Endometrial microvascular endothelial cells (primary cell): ENCODE data around the gene BRSK2. TPM values are rescaled to one million over a fixed set of nuclear protein-coding genes. Genes with fewer than 3 reads are reported as not detected.
"Not testable (repeated sequence)": the region's sequence is repeated elsewhere in the genome, so short reads cannot be mapped to it uniquely, and the experiment has no call there.

Experiments
- in situ Hi-C: cut with HindIII; loops from 2 replicates; pipeline ENCODE4 v1.10.0; 2017; ENCODE audit warnings: low sequenced_read_pairs, low pct_unique_long_range_greater_than_20kb; ENCODE audit errors: inconsistent ontology term
- total RNA-seq: library from RNA; depleted of rRNA; stranded (reverse); fragments of >200 nt; gene quantifications from one replicate; pipeline ENCODE4 v1.2.3, GENCODE V29; 2015; ENCODE audit errors: inconsistent ontology term

The BRSK2 gene
- total RNA-seq, 1 donor from 2014 or later = not detected

DNA sequence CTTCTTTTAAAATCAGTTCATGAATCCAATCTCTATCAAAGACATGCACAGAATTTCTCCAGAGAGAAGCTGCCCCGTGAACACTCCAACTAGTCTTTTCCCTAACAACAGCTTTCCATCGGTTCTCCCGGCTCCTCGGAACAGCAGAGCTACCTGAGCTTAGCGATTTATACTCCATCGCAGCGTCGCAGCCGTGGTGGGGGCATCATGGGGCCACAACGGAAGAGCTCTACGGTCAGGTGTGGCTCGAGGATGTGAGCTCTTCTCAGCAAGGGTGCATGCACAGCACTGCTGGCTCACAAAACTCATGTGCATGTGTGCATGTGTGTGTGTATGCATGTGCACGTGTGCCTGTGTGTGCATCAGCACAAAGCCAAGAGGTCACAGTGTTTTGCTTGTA, 108.5 kb downstream of the BRSK2 start:
- in situ Hi-C loops = no loop called here

GRCh38 chr11:1499261-1499890, 109.6 kb downstream of the BRSK2 start:
- in situ Hi-C loops = no loop called here

GRCh38 chr11:1499899-1500298, 110.2 kb downstream of the BRSK2 start:
- in situ Hi-C loops = no loop called here

DNA sequence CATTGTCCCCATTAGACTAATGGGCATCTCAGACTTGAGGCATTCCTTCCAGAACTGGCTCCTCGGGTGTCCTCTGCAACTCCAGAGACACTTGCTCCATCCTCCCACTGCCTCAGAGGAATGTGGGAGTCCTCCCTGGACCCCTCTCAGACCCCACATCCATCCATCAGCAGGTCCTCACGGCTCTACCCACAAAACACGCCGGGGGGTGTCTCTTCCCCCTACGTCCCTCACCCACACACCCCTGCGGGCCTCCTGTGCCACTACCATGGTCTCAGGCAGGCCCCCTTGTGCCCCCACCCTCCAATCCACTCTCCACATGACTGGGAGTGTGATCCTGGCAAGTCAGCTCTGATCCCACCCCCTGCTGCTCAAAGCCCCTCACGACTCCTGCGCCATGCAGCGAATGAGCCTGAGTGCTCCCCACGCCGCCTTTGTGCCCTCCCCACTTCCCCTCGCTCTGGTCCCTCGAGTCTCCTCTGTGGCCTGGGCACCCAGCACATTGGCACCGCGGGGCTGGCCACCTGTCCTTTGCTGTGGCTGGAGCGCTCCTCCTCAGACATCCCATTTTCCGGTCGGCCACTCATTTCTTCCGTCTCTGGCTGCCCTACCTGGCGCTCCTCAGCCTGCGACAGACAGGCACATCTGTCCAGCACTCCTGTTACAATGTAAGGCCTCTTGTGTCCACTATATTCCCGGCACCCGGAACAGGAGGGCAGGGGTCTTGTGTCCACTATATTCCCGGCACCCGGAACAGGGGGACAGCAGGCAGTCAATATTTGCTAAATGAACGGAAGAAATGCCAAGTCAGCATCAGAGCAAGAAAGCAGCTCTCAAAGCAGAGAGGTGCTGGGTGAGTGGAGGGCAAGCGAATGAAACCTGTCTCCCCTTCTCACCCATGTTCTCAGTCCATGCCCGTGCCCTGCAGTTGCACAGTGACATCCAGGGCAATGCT, 111.0 kb downstream of the BRSK2 start:
- in situ Hi-C loops = no loop called here

GRCh38 chr11:1501421-1502167, 111.9 kb downstream of the BRSK2 start:
- in situ Hi-C loops = no loop called here

DNA sequence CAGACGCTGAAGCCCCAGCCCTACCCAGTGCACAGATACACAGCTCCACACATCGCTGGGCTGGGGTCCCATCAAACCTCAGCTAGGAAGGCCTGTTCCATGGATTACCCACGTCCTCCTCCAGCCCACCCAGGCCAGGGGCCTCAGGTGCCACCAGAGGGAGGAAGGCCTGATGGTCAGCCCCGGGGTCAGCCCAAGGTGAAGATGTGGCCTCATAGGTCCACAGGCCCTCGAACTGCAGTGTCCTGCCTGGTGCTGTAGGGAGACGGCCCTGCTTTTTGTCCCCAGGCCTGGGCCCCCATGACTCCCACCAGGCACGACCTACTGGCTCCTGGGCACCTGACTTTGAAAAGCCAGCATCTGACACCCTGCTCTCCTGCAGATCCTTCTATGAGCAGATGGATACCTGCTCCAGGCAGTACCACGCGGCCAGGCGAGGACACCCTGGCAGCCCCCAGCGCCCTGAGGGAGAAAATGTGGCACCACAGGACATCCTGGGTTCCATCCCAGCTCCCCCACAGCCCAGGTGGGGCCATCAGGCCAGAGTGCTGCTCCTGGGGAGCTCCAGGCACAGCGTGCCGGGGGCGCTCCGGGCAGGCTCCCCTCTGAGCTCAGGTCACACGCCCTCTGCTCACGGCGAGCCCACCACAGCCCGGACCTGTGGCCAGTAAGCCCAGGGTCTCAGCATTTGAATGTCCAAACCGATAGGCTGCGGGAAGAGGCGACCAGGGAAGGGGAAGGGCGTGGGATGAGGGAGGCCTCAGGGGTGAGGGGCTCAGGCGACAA, 112.6 kb downstream of the BRSK2 start:
- in situ Hi-C loops = no loop called here

GRCh38 chr11:1502954-1503707, 113.4 kb downstream of the BRSK2 start:
- in situ Hi-C loops = no loop called here

DNA sequence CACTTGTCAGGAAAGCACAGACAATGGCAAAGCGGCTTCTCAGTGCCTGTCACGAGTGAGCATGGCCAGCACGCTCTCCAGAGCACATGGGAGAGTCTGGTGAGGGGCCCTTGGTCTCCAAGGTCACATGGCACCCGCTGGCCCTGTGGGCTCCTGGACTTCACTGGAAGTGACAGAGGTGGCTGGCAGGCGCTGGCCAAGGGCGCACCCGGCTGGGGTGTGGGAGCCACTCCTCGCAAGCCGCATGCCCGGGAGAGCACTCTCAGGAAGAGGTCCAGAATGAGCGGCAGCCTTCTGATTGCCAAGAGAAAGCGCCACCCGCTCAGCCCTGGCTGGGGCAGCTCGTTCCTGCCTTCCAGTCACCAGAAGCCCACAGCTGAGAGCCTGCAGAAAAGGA, 114.0 kb downstream of the BRSK2 start:
- in situ Hi-C loops = no loop called here

DNA sequence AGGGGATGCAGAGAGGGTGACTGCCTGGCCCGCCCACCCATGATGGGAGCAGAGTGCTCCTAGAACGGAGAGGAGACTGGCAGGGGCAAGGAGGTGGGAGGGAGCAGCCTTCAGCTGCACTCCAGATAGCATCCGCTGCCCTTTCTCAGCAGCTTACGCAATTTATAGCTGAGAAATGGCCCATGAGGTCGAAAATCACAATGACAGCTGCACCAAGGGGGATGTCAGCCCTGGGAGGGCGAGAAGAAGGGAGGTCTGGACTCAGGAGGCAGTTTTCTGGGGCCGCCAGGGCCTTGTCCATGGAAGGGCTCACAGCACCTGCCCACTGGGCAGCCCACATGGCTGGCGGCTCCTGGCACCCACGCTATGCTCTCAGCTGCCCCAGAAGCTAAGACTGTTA, 114.4 kb downstream of the BRSK2 start:
- in situ Hi-C loops = no loop called here

DNA sequence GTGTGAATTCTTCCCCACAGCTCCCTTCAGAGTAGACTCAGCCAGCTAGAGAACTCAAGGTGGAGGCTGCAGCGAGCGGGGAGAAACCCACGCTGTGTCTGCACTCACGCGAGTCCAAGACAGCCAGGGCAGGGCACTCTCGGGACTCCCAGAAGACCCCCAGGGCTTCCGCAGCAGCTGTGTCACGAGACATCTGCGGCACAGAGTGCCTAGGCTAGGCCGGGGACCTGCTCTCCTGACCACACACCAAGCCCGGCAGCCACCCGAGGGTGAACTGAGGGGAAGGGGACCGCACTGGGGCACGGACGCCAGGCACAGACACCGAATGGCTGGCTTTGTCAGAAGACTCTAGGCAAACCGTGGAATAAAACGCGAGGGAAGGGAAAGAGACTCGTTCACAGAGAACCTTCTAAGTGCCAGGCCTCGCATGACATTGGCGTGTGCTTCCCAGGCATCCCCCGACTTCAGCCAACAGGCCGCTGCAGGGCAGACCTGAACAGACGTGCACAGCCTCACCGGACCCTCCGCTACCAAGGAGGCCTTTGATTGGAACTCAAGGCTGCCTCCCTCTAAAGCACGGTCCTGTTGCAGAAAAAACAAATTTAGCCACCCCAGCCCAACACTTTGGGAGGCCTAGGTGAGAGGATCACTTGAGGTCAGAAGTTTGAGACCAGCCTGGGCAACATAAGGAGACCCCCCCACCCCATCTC, 115.0 kb downstream of the BRSK2 start:
- in situ Hi-C loops = no loop called here

- in situ Hi-C loops = no loop called here
Measured at GRCh38 chr11:1505480-1505879, 115.7 kb downstream of the BRSK2 start.

- in situ Hi-C loops = no loop called here
Measured at GRCh38 chr11:1506981-1507380, 117.2 kb downstream of the BRSK2 start.

DNA sequence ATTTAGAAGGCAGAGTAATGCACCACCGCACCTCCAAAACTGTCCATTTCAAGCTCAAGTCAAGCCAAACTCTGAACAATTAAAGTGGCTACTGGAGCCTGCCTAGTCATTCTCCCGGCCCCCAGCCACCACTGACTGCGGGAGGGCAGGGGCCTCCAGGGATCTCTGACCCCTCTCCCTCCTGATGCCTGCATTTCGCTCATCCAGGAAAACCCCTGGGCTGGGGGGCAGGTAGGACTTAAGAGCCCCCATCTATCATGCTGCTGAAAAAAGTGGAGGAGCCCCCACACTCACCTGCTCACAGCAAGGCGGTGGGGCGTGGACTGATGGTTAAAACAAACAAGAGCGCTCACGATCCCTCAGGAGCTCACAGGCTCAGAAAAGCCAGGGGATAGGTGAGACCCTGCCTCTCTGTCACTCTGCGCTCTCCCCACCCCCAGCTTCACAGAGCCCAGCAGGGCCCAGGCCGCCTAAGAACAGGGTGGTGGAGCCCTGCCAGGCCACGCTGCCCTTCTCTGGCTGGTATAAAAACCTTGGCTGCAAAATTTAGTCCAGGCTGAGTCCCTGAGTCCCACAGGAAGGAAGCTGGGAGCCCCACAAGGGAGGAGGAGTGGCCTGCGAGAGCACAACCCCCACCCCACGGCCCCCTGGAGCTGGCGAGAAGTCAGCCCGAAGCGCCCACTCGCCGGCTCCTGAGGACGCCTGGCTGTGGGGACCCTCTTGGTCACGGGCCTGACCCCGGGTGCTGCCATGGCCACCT, 117.8 kb downstream of the BRSK2 start:
- in situ Hi-C loops = no loop called here

DNA sequence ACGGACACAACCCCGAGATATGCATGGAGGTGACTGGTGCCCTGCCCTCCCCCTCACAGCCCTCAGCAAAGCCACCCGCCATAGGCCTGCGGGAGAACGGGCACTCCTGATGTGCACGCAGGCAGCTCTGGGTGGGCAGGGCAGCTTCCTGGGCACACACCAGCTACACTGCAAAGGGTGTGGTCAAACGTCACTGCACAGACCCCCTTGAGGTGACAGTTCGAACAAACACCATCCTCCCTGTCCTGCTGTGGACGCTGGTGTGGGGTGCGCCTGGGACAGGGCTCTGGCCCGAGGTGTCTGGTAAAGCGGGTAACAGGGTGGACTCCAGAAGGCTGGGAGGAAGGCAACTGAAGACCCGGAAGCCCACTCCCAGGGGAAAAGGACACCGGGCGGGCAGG, 118.8 kb downstream of the BRSK2 start:
- in situ Hi-C loops = no loop called here

- in situ Hi-C loops = no loop called here
Measured at GRCh38 chr11:1508986-1509385, 119.3 kb downstream of the BRSK2 start.

DNA sequence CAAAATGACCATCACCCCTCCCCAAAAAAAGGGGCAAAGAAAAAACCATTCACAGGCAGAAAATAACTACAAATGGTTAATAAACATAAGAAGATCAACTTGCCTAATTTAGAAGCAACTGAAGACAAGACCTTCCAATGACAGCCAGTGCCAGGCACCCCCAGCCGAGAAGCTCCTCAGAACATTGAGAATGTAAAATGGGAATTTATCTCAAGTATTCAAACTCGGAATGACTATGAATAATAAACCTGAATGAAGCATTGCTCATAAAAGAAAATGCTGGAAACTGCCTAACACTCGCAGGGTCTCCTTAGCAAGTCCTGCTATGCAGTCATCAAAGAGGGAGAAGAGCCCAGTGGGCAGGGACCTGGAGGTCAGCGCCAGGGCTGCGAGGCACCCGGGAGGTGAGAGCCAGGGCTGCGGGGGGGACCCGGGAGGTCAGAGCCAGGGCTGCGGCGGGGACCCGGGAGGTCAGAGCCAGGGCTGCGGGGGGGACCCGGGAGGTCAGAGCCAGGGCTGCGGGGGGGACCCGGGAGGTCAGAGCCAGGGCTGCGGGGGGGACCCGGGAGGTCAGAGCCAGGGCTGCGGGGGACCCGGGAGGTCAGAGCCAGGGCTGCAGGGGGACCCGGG, 120.0 kb downstream of the BRSK2 start:
- in situ Hi-C loops = no loop called here

DNA sequence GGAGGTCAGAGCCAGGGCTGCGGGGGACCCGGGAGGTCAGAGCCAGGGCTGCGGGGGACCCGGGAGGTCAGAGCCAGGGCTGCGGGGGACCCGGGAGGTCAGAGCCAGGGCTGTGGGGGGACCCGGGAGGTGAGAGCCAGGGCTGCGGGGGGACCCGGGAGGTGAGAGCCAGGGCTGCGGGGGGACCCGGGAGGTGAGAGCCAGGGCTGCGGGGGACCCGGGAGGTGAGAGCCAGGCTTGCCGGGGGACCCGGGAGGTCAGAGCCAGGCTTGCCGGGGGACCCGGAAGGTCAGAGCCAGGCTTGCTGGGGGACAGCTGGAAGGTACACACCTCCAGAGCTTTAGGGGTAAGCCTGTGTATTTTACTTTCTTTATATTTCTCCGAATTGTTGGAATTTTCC, 120.6 kb downstream of the BRSK2 start:
- in situ Hi-C loops = not testable (repeated sequence)
